Stomach (tissue), 4 donors: Measurements from ENCODE around the gene OR51S1.

ENCODE experiments used
- EP300 ChIP-seq: sonication (generic); formaldehyde crosslinking; IDR thresholded peaks from one replicate; pipeline ENCODE4 v1.6.1; 2017; ENCODE audit warnings: antibody characterized with exemption
- POLR2A ChIP-seq, 4 donors: fragments of 450-650 bp; IDR thresholded peaks; one replicate each; pipeline ENCODE4 v1.6.1; 2016; ENCODE audit warnings: antibody characterized with exemption in 4 of 4, control low read depth in 2 of 4, mild to moderate bottlenecking in 1 of 4, moderate library complexity in 1 of 4
- TF ChIP-seq, protein P1 (sequence below), 7 experiments: fragments of 450-650 bp in 4 of 7; fragments of 200-600 bp in 3 of 7; sonication (generic) in 3 of 7; IDR thresholded peaks; one replicate each; pipeline ENCODE4 v1.5.1; 2016 to 2019; ENCODE audit warnings: antibody characterized with exemption in 7 of 7, control low read depth in 2 of 7, mild to moderate bottlenecking in 1 of 7

DNA sequence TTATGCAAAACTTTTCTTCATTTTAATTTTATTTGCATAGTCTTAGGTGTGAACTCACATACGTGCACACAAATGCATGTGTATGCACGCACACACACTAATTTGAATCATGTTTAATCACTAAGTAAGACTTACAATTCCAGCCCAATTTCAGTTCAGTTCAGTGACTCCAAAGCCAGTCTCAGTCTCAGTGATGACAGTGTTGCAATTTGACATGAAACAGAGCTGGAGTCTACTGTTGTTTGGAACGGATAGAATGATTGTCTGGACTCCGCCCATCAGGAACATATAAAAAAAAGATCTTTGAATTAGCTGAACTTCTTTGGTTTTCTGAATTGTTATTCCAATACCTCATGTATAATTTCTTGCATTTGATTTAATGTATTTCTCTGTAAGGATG, 14.9 kb upstream of the OR51S1 start:
- TF ChIP-seq, protein P1, sequence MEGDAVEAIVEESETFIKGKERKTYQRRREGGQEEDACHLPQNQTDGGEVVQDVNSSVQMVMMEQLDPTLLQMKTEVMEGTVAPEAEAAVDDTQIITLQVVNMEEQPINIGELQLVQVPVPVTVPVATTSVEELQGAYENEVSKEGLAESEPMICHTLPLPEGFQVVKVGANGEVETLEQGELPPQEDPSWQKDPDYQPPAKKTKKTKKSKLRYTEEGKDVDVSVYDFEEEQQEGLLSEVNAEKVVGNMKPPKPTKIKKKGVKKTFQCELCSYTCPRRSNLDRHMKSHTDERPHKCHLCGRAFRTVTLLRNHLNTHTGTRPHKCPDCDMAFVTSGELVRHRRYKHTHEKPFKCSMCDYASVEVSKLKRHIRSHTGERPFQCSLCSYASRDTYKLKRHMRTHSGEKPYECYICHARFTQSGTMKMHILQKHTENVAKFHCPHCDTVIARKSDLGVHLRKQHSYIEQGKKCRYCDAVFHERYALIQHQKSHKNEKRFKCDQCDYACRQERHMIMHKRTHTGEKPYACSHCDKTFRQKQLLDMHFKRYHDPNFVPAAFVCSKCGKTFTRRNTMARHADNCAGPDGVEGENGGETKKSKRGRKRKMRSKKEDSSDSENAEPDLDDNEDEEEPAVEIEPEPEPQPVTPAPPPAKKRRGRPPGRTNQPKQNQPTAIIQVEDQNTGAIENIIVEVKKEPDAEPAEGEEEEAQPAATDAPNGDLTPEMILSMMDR (IDR thresholded peaks at IDR 0.05): no peak
- TF ChIP-seq POLR2A (IDR thresholded peaks at IDR 0.05): no peak
- no peak for TF ChIP-seq EP300
